AG10803 (cell line): ENCODE measurements around the gene VRK3.

Source experiments
- DNase-seq: peaks from one replicate; pipeline ENCODE4 v3.0.0; 2010; ENCODE audit warnings: low read depth
- H3K4me3 ChIP-seq: 2 replicates; pipeline ENCODE4 v1.5.1; 2011; ENCODE audit warnings: mild to moderate bottlenecking, low read length, control low read depth
- TF ChIP-seq, protein P1 (sequence below): conservative IDR thresholded peaks from 2 replicates; pipeline ENCODE4 v1.5.1; 2011; ENCODE audit warnings: mild to moderate bottlenecking, low read length, control low read depth, inconsistent platforms

Gene VRK3

DNA sequence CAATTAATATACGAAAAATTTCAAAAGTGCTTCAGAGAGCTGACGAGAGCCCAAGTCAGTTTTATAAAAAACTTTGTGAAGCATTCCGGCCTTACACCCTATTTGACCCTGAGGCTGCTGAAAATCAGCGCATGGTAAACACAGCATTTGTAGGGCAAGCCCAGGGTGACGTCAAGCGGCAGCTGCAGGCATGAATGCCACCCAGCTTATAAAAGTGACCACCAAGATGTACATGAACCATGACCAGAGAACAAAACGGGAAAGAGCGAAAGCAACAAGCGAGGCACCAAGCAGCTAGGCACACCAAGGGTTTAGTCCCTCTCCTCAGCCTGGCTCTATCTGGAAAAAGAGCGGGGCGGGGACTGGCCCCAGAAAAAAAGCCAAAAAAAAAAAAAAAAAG is 70.2 kb downstream of the VRK3 start:
- TF ChIP-seq, protein P1, sequence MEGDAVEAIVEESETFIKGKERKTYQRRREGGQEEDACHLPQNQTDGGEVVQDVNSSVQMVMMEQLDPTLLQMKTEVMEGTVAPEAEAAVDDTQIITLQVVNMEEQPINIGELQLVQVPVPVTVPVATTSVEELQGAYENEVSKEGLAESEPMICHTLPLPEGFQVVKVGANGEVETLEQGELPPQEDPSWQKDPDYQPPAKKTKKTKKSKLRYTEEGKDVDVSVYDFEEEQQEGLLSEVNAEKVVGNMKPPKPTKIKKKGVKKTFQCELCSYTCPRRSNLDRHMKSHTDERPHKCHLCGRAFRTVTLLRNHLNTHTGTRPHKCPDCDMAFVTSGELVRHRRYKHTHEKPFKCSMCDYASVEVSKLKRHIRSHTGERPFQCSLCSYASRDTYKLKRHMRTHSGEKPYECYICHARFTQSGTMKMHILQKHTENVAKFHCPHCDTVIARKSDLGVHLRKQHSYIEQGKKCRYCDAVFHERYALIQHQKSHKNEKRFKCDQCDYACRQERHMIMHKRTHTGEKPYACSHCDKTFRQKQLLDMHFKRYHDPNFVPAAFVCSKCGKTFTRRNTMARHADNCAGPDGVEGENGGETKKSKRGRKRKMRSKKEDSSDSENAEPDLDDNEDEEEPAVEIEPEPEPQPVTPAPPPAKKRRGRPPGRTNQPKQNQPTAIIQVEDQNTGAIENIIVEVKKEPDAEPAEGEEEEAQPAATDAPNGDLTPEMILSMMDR, result no peak
- no peak for DNase-seq
- no peak overlapping the region for H3K4me3 ChIP-seq

DNA sequence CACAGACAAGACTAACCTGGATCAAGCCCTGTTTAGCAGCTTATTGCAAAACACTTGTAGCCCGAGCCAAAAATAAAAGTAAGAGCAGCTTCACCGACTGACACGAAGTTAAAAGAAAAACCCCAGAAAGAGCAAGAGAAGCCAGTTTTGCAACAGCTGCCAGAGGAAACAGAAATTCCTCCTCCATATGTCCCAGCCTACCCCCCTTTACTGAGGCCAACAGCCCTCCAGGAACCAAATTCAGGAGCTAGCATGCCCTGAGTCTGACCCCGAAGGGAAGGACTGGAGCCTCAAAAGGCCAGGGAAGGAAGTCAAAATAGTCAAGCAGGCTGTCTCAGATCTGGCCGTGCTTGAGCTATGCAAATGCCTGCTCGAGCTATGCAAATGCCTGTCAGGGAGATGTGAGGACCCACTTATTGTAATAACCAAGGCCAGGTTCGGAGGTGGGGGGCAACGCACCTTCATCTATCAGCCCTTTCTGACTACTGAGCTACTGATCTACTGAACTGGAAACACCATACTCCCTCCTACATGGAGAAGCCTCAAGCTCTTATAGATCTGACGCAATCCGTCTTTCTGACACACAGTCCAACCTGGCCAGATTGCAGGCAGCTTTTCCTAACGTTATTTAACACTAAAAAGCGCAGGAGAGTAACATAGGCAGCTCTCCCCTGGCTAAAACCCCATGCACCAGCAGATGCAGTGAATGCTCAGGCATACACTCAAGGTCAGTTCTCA is 70.9 kb downstream of the VRK3 start:
- TF ChIP-seq, protein P1, result no peak
- no peak overlapping the region for H3K4me3 ChIP-seq
- peak; percentile 35 for DNase-seq

DNA sequence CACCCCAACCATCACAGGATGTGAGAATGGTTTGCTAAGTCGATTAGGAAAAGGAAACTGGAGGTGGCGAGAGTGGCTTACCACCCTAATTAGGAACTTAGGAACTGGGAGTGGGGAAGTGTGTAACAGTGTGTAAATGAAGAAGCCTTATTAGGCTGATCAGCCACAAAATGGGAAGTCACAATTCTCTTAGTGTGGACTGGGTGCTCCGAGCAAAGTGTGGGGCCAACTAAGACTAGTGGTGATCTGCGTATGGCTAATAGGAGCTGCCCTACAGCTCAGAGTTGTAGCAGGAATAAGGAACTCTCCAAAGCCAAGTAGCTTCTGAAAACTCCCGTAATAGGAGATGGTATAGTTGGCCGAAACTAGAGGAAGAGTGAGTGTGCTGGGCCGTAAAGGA is 71.8 kb downstream of the VRK3 start:
- DNase-seq, result no peak
- no peak overlapping the region for H3K4me3 ChIP-seq
- TF ChIP-seq, protein P1, result no peak

GRCh38 chr19:49952906-49953305 is 72.3 kb downstream of the VRK3 start:
- no peak for DNase-seq
- H3K4me3 ChIP-seq, result no peak overlapping the region
- TF ChIP-seq, protein P1, result no peak

- no peak for DNase-seq
- no peak overlapping the region for H3K4me3 ChIP-seq
- TF ChIP-seq, protein P1, result no peak
These were observed 72.7 kb downstream of the VRK3 start for GRCh38 chr19:49952479-49952836.

DNA sequence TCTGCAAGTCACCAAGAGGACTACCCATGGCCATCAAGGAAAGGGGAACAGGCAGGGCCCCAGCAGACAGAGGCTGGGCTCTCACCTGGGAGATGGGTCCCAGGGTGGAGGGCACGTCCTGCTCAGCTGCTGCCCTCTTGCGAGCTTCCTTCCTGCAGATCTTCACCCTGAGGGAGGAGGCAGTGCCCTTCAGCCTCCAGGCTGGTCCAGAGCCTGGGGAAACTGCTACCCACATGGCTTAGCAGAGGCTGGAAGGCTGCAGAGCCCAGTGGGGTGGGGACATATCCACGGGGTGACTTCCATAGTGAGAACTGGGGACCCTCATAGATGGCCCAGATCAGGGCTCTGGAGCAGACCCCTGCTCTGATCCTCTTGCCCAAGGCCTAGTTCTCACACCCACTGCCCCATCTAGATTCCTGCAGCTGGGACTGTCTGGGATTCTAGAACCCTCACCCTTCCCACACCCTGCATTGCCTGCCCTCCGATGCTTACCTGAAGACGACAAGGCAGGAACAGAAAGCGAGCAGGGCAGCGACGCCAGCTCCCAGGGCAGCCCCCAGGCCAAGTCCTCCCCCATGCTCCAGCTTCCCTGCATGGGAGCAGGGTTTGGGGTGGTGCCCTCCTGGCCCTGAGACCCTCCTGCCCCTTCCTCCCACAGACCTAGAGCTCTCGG is 73.2 kb downstream of the VRK3 start:
- DNase-seq, result no peak
- TF ChIP-seq, protein P1, result no peak
- no peak overlapping the region for H3K4me3 ChIP-seq

DNA sequence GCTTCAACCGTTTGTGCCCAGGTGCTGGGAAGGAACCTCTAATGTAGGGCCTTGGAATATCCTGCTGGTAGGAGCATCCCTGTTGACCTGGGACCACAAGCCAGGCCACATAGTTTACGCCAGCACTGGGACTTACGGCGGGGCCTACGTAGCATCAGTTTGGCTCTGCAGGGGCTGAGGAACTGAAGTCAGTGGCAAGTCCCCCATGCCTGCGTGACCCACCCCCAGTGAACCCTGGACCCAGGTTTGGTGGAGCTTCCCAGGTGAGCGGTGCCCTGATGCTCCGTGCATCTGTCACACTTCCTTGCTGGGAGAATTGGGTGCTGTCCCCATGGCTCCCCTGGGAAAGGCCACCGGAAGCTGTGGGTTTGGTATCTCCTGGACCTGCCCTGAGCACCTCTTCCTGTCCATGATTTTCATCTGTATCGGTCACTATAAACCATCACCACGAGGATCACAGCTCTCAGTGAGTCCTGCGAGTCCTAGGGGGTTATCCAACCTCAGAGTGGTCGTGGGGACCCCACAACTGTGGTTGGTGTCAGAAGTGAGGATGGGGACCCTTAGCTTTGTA is 74.1 kb downstream of the VRK3 start:
- no peak for DNase-seq
- no peak overlapping the region for H3K4me3 ChIP-seq
- TF ChIP-seq, protein P1, result no peak
